Measurements from ENCODE around the gene C7orf33. TPM values are rescaled to one million over a fixed set of nuclear protein-coding genes. Genes with fewer than 3 reads are reported as not detected.

The C7orf33 gene
- total and polyA plus RNA-seq, 4 donors = not detected

GRCh38 chr7:148598351-148598750 is 7.8 kb downstream of the C7orf33 start:
- 19 to 44% methylated on average over 3 of the region's 3 CpGs for WGBS, 2 donors
- Histone ChIP-seq H3K9me3 (ENCODE audit: control insufficient read depth in 4 of 4, insufficient read depth in 3 of 4, low read length in 3 of 4) (peaks cover 0 to 6% (median 0%) of the 10 kb centered on the region in 4 donors), H3K4me1 (ENCODE audit: control insufficient read depth in 5 of 5, insufficient read depth in 5 of 5, low read length in 5 of 5) (no peaks in the 10 kb centered on the region), H3K36me3 (ENCODE audit: control insufficient read depth in 4 of 4, insufficient read depth in 4 of 4, low read length in 4 of 4) (no peaks in the 10 kb centered on the region), H3K27ac (ENCODE audit: low read depth in 1 of 2, low read length in 1 of 2) (no peak overlapping the region), H3K4me3 (no peak overlapping the region), H3K9ac (ENCODE audit: insufficient read depth in 1 of 2, low read length in 2 of 2) (no peak overlapping the region), H3K27me3 (ENCODE audit: control insufficient read depth in 3 of 3, insufficient read depth in 3 of 3, low read length in 2 of 3) (no peaks in the 10 kb centered on the region)
- no peak for ATAC-seq (ENCODE audit: insufficient read depth, low FRiP score)
- TF ChIP-seq CTCF (IDR thresholded peaks at IDR 0.05; ENCODE audit: control extremely low read depth, extremely low read depth) = no peak
- DNase-seq = no peak

- Histone ChIP-seq H3K4me3 (no peak overlapping the region), H3K27ac (ENCODE audit: low read depth in 1 of 2, low read length in 1 of 2) (no peak overlapping the region), H3K9me3 (ENCODE audit: control insufficient read depth in 4 of 4, insufficient read depth in 3 of 4, low read length in 3 of 4) (peaks cover 0 to 3% (median 0%) of the 10 kb centered on the region in 4 donors), H3K9ac (ENCODE audit: insufficient read depth in 1 of 2, low read length in 2 of 2) (no peak overlapping the region), H3K4me1 (ENCODE audit: control insufficient read depth in 5 of 5, insufficient read depth in 5 of 5, low read length in 5 of 5) (peaks cover 0 to 10% (median 0%) of the 10 kb centered on the region in 5 donors), H3K27me3 (ENCODE audit: control insufficient read depth in 3 of 3, insufficient read depth in 3 of 3, low read length in 2 of 3) (no peaks in the 10 kb centered on the region), H3K36me3 (ENCODE audit: control insufficient read depth in 4 of 4, insufficient read depth in 4 of 4, low read length in 4 of 4) (no peaks in the 10 kb centered on the region)
- no peak for DNase-seq
- no peak for ATAC-seq (ENCODE audit: insufficient read depth, low FRiP score)
- no peak for TF ChIP-seq CTCF (IDR thresholded peaks at IDR 0.05; ENCODE audit: control extremely low read depth, extremely low read depth)
- 63 to 71% methylated on average over 2 of the region's 2 CpGs for WGBS, 2 donors
Measured at GRCh38 chr7:148605350-148605749, 14.8 kb downstream of the C7orf33 start.

- Histone ChIP-seq H3K27ac (ENCODE audit: low read depth in 1 of 2, low read length in 1 of 2) (no peak overlapping the region), H3K4me3 (no peak overlapping the region), H3K9me3 (ENCODE audit: control insufficient read depth in 4 of 4, insufficient read depth in 3 of 4, low read length in 3 of 4) (peaks cover 0 to 3% (median 0%) of the 10 kb centered on the region in 4 donors), H3K9ac (ENCODE audit: insufficient read depth in 1 of 2, low read length in 2 of 2) (no peak overlapping the region), H3K27me3 (ENCODE audit: control insufficient read depth in 3 of 3, insufficient read depth in 3 of 3, low read length in 2 of 3) (no peaks in the 10 kb centered on the region), H3K4me1 (ENCODE audit: control insufficient read depth in 5 of 5, insufficient read depth in 5 of 5, low read length in 5 of 5) (peaks cover 0 to 10% (median 0%) of the 10 kb centered on the region in 5 donors), H3K36me3 (ENCODE audit: control insufficient read depth in 4 of 4, insufficient read depth in 4 of 4, low read length in 4 of 4) (no peaks in the 10 kb centered on the region)
- DNase-seq (no peak), ATAC-seq (ENCODE audit: insufficient read depth, low FRiP score) (no peak)
- TF ChIP-seq CTCF (IDR thresholded peaks at IDR 0.05; ENCODE audit: control extremely low read depth, extremely low read depth) = no peak
- 47 to 60% methylated on average over 4 of the region's 4 CpGs for WGBS, 2 donors
Measured at GRCh38 chr7:148607151-148607661, 16.6 kb downstream of the C7orf33 start.
